Spinal cord (tissue), 10 donors: ENCODE measurements around the gene NXPH4. TPM values are rescaled to one million over a fixed set of nuclear protein-coding genes. Genes with fewer than 3 reads are reported as not detected.

ENCODE experiments used
- DNase-seq, 6 donors: peaks; one replicate each; pipeline versions ENCODE4 v3.0.0 to v3.0.0-alpha.2; 2013 to 2015; ENCODE audit warnings: low spot score in 6 of 6, low read depth in 4 of 6
- H3K27ac ChIP-seq: one replicate; pipeline ENCODE4 v1.5.1; 2013; ENCODE audit warnings: low read depth, low read length, control low read depth
- H3K27me3 ChIP-seq: one replicate; pipeline ENCODE4 v1.6.1; 2013; ENCODE audit warnings: low read length; ENCODE audit not compliant: control insufficient read depth, insufficient read depth
- H3K36me3 ChIP-seq: one replicate; pipeline ENCODE4 v1.6.1; 2013; ENCODE audit warnings: low read length; ENCODE audit not compliant: control insufficient read depth, insufficient read depth
- H3K4me1 ChIP-seq: one replicate; pipeline ENCODE4 v1.6.1; 2013; ENCODE audit warnings: low read length; ENCODE audit not compliant: control insufficient read depth, insufficient read depth
- H3K4me3 ChIP-seq: one replicate; pipeline ENCODE4 v1.5.1; 2013; ENCODE audit warnings: low read depth, low read length, control low read depth
- H3K9me3 ChIP-seq: one replicate; pipeline ENCODE4 v1.6.1; 2013; ENCODE audit warnings: low read length; ENCODE audit not compliant: control insufficient read depth, insufficient read depth
- WGBS: methylation state at CpG from one replicate; pipeline ENCODE4 v1.1.5; 2013; ENCODE audit warnings: missing lambda C conversion rate; ENCODE audit not compliant: insufficient coverage; 5-methylcytosine and 5-hydroxymethylcytosine counted together
- polyA plus RNA-seq, 2 donors: library from polyadenylated mRNA; unstranded; fragments of 120-200 nt; gene quantifications; one replicate each; pipeline ENCODE4 v1.2.1, GENCODE V29; 2013; ENCODE audit not compliant: insufficient read length in 2 of 2
- total RNA-seq, 2 donors: library from RNA; depleted of rRNA in 1 of 2; stranded (reverse); fragments of 120-200 nt in 1 of 2; fragments of >200 nt in 1 of 2; gene quantifications; one replicate each; pipeline versions ENCODE4 v1.2.3 to v1.2.4, GENCODE V29; 2013 to 2014
- donor health status: healthy.

The NXPH4 gene
- total and polyA plus RNA-seq, 4 donors: 7.8 to 31.9 (median 20.0) TPM

DNA sequence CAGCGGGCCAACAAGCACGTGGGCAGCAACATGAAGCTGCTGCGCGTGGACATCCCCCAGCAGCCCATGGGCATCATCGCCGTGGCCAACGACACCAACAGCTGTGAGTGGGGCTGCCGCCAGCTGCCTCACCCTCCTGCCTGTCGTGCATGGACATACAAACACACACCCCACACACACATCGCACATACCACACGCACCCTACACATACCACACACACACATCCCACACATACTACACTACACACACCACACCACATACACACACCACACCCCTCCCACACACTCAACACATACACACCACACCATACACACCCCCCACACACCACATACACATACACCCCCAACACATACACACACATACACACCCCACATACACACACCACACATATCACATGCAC is 25.2 kb upstream of the NXPH4 start:
- H3K27me3 ChIP-seq: no peaks in the 10 kb centered on the region
- H3K27ac ChIP-seq: no peak overlapping the region
- H3K36me3 ChIP-seq: peaks cover 100% of the 10 kb centered on the region
- no peak for DNase-seq
- no peaks in the 10 kb centered on the region for H3K9me3 ChIP-seq
- no peak overlapping the region for H3K4me3 ChIP-seq
- 88% methylated on average over 11 of the region's 11 CpGs for WGBS
- peaks cover 21% of the 10 kb centered on the region for H3K4me1 ChIP-seq

GRCh38 chr12:57192920-57193319 is 23.7 kb upstream of the NXPH4 start:
- WGBS: 87% methylated on average over 11 of the region's 16 CpGs
- Histone ChIP-seq H3K36me3 (peaks cover 100% of the 10 kb centered on the region), H3K9me3 (no peaks in the 10 kb centered on the region), H3K27ac (no peak overlapping the region), H3K4me1 (peaks cover 21% of the 10 kb centered on the region), H3K27me3 (no peaks in the 10 kb centered on the region), H3K4me3 (no peak overlapping the region)
- DNase-seq: no peak

DNA sequence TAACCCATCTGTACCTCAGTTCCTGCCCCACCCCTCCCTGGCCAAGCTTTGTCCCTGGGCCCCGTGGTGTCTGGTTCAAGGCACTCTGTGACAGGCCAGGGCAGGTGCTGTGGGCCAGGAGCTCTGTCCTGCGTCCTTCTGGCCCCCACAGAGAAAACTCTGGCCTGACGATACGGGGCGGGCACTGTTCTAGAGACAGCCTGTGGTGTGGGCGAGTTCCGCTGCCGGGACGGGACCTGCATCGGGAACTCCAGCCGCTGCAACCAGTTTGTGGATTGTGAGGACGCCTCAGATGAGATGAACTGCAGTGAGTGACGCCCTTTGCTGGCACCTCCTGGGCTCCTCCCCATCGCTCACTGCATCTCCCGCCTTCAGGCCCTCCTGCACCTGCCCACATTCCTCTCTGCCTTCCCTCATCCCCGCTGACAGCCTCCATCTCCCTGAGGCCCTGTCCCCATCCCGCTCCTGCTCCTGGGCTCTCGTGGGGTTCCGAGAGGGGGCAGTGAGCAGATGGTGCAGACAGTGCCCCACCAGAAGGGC is 22.8 kb upstream of the NXPH4 start:
- Histone ChIP-seq H3K27me3 (no peaks in the 10 kb centered on the region), H3K4me1 (peaks cover 16% of the 10 kb centered on the region), H3K9me3 (no peaks in the 10 kb centered on the region), H3K4me3 (no peak overlapping the region), H3K27ac (no peak overlapping the region), H3K36me3 (peaks cover 100% of the 10 kb centered on the region)
- 85% methylated on average over 19 of the region's 19 CpGs for WGBS
- no peak for DNase-seq

DNA sequence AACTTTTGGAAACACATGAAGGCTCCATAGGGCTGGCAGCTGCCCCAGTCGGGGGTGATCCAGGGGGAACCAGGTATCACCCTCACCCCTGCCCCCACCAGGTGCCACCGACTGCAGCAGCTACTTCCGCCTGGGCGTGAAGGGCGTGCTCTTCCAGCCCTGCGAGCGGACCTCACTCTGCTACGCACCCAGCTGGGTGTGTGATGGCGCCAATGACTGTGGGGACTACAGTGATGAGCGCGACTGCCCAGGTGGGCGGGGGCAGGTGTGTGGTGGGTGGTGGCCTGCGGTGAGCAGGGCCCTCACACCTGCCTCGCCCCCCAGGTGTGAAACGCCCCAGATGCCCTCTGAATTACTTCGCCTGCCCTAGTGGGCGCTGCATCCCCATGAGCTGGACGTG is 22.3 kb upstream of the NXPH4 start:
- Histone ChIP-seq H3K4me3 (no peak overlapping the region), H3K27ac (no peak overlapping the region), H3K27me3 (no peaks in the 10 kb centered on the region), H3K4me1 (peaks cover 15% of the 10 kb centered on the region), H3K36me3 (peaks cover 100% of the 10 kb centered on the region), H3K9me3 (no peaks in the 10 kb centered on the region)
- no peak for DNase-seq
- WGBS: 94% methylated on average over 15 of the region's 18 CpGs

DNA sequence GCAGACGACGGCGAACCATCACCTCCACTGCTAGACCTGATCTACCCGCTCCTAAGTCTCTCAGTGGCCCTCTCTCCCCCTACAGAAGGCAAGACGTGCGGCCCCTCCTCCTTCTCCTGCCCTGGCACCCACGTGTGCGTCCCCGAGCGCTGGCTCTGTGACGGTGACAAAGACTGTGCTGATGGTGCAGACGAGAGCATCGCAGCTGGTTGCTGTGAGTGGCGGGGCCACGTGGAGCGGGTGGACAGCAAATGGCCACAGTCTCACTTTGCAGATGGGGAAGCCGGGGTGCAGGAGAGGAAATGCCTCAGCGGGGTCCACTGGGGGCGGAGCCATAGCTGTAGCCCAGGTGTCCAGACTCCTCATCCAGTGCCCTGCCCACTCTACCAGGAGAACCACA is 21.4 kb upstream of the NXPH4 start:
- DNase-seq: no peak
- H3K27me3 ChIP-seq: no peaks in the 10 kb centered on the region
- WGBS: 87% methylated on average over 18 of the region's 19 CpGs
- peaks cover 100% of the 10 kb centered on the region for H3K36me3 ChIP-seq
- H3K9me3 ChIP-seq: no peaks in the 10 kb centered on the region
- H3K27ac ChIP-seq: no peak overlapping the region
- H3K4me3 ChIP-seq: no peak overlapping the region
- peaks cover 5% of the 10 kb centered on the region for H3K4me1 ChIP-seq

DNA sequence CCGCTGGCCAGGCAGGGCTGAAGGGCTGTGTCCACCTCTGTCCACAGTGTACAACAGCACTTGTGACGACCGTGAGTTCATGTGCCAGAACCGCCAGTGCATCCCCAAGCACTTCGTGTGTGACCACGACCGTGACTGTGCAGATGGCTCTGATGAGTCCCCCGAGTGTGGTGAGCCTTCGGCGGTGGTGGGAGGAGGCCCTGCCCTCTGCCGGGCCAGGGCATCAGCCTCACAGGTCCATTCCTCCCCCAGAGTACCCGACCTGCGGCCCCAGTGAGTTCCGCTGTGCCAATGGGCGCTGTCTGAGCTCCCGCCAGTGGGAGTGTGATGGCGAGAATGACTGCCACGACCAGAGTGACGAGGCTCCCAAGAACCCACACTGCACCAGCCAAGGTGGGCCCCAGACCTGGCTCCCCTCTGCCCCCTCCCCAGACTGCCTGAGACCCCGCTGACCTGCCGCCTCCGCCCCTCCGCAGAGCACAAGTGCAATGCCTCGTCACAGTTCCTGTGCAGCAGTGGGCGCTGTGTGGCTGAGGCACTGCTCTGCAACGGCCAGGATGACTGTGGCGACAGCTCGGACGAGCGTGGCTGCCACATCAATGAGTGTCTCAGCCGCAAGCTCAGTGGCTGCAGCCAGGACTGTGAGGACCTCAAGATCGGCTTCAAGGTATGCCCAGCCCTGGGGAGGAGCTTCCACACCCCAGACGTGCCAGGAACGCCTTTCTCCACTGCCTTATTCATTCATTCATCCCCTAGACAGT is 20.8 kb upstream of the NXPH4 start:
- DNase-seq: no peak

DNA sequence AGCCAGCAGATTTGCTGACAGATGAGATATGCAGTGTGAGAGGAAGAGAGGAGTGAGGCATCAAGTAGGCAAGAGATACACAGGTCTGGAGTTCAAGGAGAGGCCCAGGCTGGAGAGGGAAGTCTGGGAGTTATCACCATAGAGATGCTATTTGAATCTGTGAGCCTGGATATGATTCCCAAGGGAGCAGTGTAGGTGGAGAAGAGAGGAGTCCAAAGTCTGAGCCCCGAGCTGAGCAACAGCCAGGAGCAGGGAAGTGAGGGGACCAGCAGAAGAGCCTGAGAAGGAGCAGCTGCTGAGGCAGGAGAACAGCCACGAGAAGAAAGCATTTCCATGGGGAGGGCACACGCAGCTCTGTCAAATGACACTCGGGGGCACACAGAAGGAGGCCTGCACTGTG is 20.2 kb upstream of the NXPH4 start:
- DNase-seq: no peak
- H3K36me3 ChIP-seq: peaks cover 100% of the 10 kb centered on the region
- H3K9me3 ChIP-seq: no peaks in the 10 kb centered on the region
- no peak overlapping the region for H3K27ac ChIP-seq
- H3K27me3 ChIP-seq: no peaks in the 10 kb centered on the region
- WGBS: 75% methylated on average over 4 of the region's 4 CpGs
- H3K4me1 ChIP-seq: no peaks in the 10 kb centered on the region
- H3K4me3 ChIP-seq: no peak overlapping the region

More for the DNA sequence above, 20.8 kb upstream of the NXPH4 start:
- no peak overlapping the region for H3K27ac ChIP-seq
- H3K4me1 ChIP-seq: no peaks in the 10 kb centered on the region
- H3K36me3 ChIP-seq: peaks cover 100% of the 10 kb centered on the region
- no peak overlapping the region for H3K4me3 ChIP-seq
- no peaks in the 10 kb centered on the region for H3K9me3 ChIP-seq
- WGBS: 80% methylated on average over 30 of the region's 34 CpGs
- H3K27me3 ChIP-seq: no peaks in the 10 kb centered on the region

DNA sequence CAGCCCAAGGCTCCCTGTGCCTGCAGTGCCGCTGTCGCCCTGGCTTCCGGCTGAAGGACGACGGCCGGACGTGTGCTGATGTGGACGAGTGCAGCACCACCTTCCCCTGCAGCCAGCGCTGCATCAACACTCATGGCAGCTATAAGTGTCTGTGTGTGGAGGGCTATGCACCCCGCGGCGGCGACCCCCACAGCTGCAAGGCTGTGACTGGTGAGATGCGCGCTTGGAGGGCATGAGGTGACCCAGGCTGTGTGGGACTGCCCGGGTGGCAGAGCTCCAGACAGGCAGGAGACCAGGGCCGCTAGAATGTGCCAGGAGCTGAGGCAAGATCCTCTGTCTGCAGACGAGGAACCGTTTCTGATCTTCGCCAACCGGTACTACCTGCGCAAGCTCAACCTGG is 19.6 kb upstream of the NXPH4 start:
- Histone ChIP-seq H3K9me3 (no peaks in the 10 kb centered on the region), H3K36me3 (peaks cover 100% of the 10 kb centered on the region), H3K4me3 (no peak overlapping the region), H3K27me3 (no peaks in the 10 kb centered on the region), H3K4me1 (no peaks in the 10 kb centered on the region), H3K27ac (no peak overlapping the region)
- 94% methylated on average over 22 of the region's 22 CpGs for WGBS
- no peak for DNase-seq

DNA sequence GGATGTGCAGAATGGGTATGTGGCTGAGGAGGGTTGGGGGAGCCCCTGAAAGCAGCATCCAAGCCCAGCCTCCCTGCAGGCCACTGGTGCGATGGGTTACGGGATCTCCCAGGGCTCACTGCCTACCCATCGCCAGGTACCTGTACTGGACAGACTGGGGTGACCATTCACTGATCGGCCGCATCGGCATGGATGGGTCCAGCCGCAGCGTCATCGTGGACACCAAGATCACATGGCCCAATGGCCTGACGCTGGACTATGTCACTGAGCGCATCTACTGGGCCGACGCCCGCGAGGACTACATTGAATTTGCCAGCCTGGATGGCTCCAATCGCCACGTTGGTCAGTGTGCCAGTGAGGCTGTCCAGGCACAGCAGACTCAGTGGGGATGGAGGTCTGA is 18.3 kb upstream of the NXPH4 start:
- WGBS: 95% methylated on average over 17 of the region's 17 CpGs
- Histone ChIP-seq H3K4me3 (no peak overlapping the region), H3K27me3 (no peaks in the 10 kb centered on the region), H3K27ac (no peak overlapping the region), H3K4me1 (no peaks in the 10 kb centered on the region), H3K9me3 (no peaks in the 10 kb centered on the region), H3K36me3 (peaks cover 100% of the 10 kb centered on the region)
- no peak for DNase-seq

DNA sequence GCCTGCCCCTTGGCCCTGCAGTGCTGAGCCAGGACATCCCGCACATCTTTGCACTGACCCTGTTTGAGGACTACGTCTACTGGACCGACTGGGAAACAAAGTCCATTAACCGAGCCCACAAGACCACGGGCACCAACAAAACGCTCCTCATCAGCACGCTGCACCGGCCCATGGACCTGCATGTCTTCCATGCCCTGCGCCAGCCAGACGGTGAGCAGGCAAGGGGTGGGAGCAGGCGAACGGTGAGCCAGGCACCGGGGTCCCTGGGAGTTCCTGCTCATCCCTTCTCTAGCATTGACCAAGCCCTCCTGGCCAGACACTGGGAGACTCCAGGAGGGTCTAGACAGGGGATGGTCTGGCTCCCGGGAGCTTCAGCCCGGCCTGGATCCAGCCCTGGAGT is 17.4 kb upstream of the NXPH4 start:
- no peaks in the 10 kb centered on the region for H3K4me1 ChIP-seq
- H3K27ac ChIP-seq: no peak overlapping the region
- no peaks in the 10 kb centered on the region for H3K9me3 ChIP-seq
- peaks cover 100% of the 10 kb centered on the region for H3K36me3 ChIP-seq
- WGBS: 88% methylated on average over 15 of the region's 15 CpGs
- H3K27me3 ChIP-seq: no peaks in the 10 kb centered on the region
- H3K4me3 ChIP-seq: no peak overlapping the region
- no peak for DNase-seq
